Measurements from ENCODE around the gene PACSIN1.
"Not testable (repeated sequence)": the region's sequence is repeated elsewhere in the genome, so short reads cannot be mapped to it uniquely, and the experiment has no call there.

Gene PACSIN1

GRCh38 chr6:34486106-34486740 lies 20.3 kb downstream of the PACSIN1 start:
- no peak for DNase-seq

DNA sequence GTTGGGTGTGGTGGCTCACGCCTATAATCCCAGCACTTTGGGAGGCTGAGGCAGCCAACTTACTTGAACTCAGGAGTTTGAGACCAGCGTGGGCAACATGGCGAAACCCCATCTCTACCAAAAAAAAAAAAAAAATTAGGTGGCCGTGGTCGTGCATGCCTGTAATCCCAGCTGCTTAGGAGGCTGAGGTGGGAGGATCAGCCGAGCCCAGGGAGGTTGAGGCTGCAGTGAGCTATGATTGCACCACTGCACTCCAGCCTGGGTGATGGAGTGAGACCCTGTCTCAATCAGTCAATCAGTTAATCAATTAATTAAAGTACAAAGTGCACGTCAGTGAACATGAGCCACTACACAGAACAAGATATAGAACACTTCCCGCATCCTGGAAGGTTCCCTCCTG lies 21.0 kb downstream of the PACSIN1 start:
- DNase-seq, result not testable (repeated sequence)

GRCh38 chr6:34487536-34487935 lies 21.7 kb downstream of the PACSIN1 start:
- no peak for DNase-seq

- DNase-seq, result no peak
Observed at GRCh38 chr6:34489207-34489805, 23.4 kb downstream of the PACSIN1 start.

DNA sequence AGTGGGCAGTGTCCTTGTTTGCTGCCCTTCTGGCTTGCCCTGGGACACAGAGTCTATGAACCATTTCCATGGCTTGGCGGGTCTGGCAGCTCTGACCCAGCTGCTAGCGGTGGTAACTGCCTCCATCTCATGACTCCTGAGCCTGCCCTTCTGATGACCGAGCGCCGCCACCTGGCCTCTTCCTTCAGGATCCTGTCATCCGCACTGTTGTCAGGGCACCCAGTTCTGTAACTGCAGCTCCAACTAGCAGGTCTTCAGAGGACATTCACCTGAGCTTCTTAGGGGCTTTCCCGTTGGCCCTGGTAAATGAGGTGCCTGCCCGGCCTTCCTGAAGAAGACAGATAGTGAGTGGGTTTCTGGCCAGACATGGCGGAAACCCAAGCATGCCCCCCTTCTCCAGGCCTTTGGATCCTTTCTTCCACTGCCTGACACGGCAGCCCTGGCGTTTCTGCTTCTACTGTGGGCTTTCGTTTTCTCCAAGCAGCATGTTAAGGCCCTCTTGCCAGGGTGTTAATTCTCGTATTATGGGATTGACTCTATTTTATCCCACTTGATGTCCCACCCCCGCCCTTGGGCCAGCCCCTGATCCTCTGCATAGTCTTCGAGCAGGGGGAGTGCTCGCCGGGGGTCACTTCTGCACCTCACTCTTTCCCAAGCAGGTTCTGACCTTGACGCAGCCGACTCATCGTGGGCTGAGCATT lies 24.7 kb downstream of the PACSIN1 start:
- DNase-seq, result no peak

GRCh38 chr6:34491091-34491430 lies 25.2 kb downstream of the PACSIN1 start:
- peak; percentile 44 for DNase-seq

DNA sequence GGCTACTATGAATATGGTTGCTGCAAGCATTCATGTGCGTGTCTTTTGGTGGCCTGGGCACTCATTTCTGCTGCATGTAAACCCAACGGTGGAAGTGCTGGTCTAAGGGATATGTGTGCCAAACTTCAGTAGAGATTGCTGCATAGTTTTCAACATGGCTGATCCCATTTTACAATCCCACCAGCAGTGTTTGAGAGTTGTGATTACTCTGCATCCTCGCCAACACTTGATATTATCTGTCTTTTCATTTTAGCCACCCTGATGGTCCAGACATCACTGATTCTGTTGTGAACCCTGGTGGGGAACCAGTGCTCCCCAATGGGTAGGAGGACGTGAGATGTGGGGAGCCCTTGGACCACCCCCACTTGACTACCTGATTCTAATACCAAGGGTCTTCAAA lies 27.5 kb downstream of the PACSIN1 start:
- no peak for DNase-seq

GRCh38 chr6:34494973-34495372 lies 29.1 kb downstream of the PACSIN1 start:
- DNase-seq, result no peak

DNA sequence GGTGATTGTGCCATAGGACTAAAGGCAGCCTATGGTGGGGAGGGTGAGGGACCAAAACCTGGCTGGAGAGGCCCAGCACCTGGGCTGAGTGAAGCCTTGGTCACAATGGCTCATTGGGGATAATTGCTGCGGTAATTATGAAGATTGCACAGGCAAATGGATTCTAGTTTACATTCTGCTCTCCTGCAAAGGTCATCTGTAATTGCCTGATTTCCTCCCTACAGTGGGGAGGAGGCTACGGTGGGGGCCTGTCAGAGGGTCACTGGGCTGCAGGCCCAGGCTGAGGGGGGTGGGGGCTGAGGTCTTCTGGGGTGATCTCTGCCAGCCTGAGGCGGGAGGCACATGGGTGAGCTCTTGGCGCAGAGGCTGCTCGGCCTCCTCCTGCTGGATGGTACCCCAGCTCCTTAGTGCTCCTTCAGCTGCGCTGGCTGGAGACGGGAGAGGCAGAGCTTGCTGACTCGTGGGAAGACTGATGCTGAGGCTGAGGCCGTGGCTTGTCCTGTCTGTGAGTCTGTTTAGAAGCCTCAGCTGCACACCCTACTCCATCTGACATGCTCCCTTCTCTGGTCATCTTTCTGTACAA lies 30.3 kb downstream of the PACSIN1 start:
- DNase-seq, result no peak

GRCh38 chr6:34497411-34497810 lies 31.5 kb downstream of the PACSIN1 start:
- DNase-seq, result no peak

- no peak for DNase-seq
Observed at GRCh38 chr6:34506718-34507117, 40.8 kb downstream of the PACSIN1 start.

GRCh38 chr6:34508425-34508824 lies 42.5 kb downstream of the PACSIN1 start:
- no peak for DNase-seq

- no peak for DNase-seq
Observed at GRCh38 chr6:34509782-34510181, 43.9 kb downstream of the PACSIN1 start.

DNA sequence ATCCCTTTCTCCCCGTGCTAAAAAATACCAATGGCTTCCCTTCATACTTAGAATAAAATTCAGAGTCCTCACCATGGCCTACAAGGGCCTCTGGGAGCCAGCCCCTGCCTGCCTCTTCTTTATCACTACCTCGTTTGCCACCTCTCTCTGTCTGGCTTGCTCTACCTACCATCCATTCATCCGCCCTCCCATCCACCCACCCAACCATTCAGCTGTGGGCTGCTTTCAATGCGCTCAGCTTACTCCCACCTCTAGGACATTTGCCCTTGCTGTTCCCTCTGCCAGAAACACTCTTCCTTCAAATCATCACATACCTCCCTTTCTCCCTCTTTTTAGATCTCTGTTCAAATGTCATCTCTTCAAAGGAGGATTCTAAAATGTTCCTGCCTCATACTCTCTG lies 44.4 kb downstream of the PACSIN1 start:
- DNase-seq, result no peak

GRCh38 chr6:34511214-34511914 lies 45.5 kb downstream of the PACSIN1 start:
- no peak for DNase-seq

- no peak for DNase-seq
Observed at GRCh38 chr6:34511915-34512737, 46.2 kb downstream of the PACSIN1 start.

- no peak for DNase-seq
Observed at GRCh38 chr6:34512738-34513115, 46.9 kb downstream of the PACSIN1 start.

GRCh38 chr6:34513646-34514045 lies 47.8 kb downstream of the PACSIN1 start:
- no peak for DNase-seq

DNA sequence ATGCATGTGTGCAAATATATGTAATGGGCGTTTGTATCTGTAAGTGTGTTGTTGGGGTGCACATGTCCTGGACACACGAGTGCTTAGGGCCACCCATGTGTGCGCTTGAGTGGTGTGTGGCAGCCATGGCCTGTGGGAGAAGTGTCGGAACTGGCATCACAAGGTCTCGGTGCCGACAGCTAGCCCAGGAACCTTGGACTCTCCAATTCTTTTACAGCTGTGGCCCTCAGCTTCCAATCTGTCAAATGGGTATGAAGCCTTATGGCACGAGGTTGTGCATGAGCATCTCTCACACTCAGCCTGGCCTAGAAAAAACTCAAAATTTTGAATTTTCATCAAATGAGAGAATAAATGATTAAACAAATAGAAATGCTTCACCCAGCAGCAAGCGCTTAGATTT lies 48.2 kb downstream of the PACSIN1 start:
- DNase-seq, result no peak

DNA sequence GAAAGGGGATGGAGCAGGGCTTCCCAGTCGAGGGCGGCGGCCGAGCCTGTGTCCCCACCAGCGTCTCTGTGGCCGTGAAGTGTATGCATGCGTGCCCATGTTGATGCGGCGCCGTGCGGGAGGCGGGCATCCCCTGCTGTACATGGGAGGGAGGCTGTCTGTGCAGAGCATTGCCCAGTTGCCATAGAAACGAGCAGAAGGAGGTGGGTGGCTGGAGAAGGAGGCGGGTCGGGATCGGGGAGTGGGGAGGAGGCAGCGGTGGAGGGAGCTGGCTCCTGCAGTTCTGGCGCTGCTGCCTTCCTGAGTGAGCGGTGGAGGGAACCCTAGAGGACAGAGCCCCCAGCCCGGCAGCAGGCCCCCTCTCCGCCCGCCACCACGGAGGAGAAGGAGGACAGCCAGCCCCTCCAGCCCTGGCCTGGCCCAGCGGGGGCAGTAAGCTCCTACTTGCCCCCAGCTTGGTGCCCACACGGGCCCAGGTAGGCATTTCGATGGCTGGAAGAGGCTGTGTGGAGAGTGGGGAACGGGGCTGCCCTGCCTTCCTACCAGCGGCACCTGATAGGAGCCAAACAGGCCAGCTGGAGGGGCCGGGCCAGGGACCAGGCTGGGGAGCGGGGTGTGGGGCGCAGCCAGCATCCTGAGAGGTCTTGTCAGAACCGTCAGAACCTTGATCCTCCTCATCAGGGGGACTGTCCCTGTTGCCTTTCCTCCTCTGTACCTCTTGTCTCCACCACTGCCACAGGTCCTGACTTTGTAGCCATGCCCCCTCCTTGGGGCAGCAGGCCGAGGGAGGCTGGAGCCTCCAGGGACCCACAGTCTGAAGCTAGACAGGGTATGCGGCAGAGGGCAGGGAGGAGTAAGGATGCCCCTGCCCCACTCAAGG lies 49.0 kb downstream of the PACSIN1 start:
- peak; percentile 40 for DNase-seq

All from fibroblast of upper back skin (primary cell).